ENCODE data around the gene C19orf25.

Gene C19orf25

GRCh38 chr19:1490311-1491113 lies 11.5 kb upstream of the C19orf25 start, which contains the start of gene PCSK4:
TSS of gene PCSK4 (minus strand) at chr19:1490350. CDS start at chr19:1490346, 4 bp downstream.
- TF ChIP-seq SNAI2 (CRISPR knock-in tag; IDR thresholded peaks at IDR 0.05) (no peak), ISL1 (CRISPR knock-in tag; IDR thresholded peaks at IDR 0.05) (no peak), BACH2 (CRISPR knock-in tag; IDR thresholded peaks at IDR 0.05; ENCODE audit: borderline replicate concordance) (no peak), ARNTL (CRISPR knock-in tag; IDR thresholded peaks at IDR 0.05; ENCODE audit: borderline replicate concordance, low read depth) (no peak), CREB5 (CRISPR knock-in tag; IDR thresholded peaks at IDR 0.05; ENCODE audit: low read depth) (no peak), CSDC2 (CRISPR knock-in tag; IDR thresholded peaks at IDR 0.05) (no peak), ESRRG (CRISPR knock-in tag; IDR thresholded peaks at IDR 0.05) (no peak), ZC3H10 (CRISPR knock-in tag; IDR thresholded peaks at IDR 0.05) (no peak), ZNF565 (CRISPR knock-in tag; conservative IDR thresholded peaks at IDR 0.05; ENCODE audit: low read depth) (no peak), PPARA (CRISPR knock-in tag; IDR thresholded peaks at IDR 0.05; ENCODE audit: borderline replicate concordance) (no peak)
- peak; percentile 94 for ATAC-seq

- TF ChIP-seq ZNF70 (CRISPR knock-in tag; IDR thresholded peaks at IDR 0.05): no peak
- ATAC-seq: no peak
Measured at GRCh38 chr19:1489463-1490310, 10.7 kb upstream of the C19orf25 start.

GRCh38 chr19:1488282-1488601 lies 9.2 kb upstream of the C19orf25 start:
- TF ChIP-seq TCF4 (CRISPR knock-in tag; IDR thresholded peaks at IDR 0.05; ENCODE audit: borderline replicate concordance) (no peak), ESRRG (CRISPR knock-in tag; IDR thresholded peaks at IDR 0.05) (no peak), TSHZ2 (CRISPR knock-in tag; IDR thresholded peaks at IDR 0.05) (no peak), ZFP30 (CRISPR knock-in tag; IDR thresholded peaks at IDR 0.05) (no peak), PPARA (CRISPR knock-in tag; IDR thresholded peaks at IDR 0.05; ENCODE audit: borderline replicate concordance) (no peak), ZNF565 (CRISPR knock-in tag; conservative IDR thresholded peaks at IDR 0.05; ENCODE audit: low read depth) (no peak), CSDC2 (CRISPR knock-in tag; IDR thresholded peaks at IDR 0.05) (no peak), SNAI2 (CRISPR knock-in tag; IDR thresholded peaks at IDR 0.05) (no peak), CSRNP3 (CRISPR knock-in tag; IDR thresholded peaks at IDR 0.05) (no peak), CREB5 (CRISPR knock-in tag; IDR thresholded peaks at IDR 0.05; ENCODE audit: low read depth) (no peak), ZNF70 (CRISPR knock-in tag; IDR thresholded peaks at IDR 0.05) (no peak), ISL1 (CRISPR knock-in tag; IDR thresholded peaks at IDR 0.05) (no peak), TOX (CRISPR knock-in tag; IDR thresholded peaks at IDR 0.05; ENCODE audit: borderline replicate concordance) (no peak), ZC3H10 (CRISPR knock-in tag; IDR thresholded peaks at IDR 0.05) (no peak), BACH2 (CRISPR knock-in tag; IDR thresholded peaks at IDR 0.05; ENCODE audit: borderline replicate concordance) (no peak)

GRCh38 chr19:1487576-1488281 lies 8.7 kb upstream of the C19orf25 start:
- ATAC-seq: no peak
- TF ChIP-seq TOX (CRISPR knock-in tag; IDR thresholded peaks at IDR 0.05; ENCODE audit: borderline replicate concordance) (no peak), BACH2 (CRISPR knock-in tag; IDR thresholded peaks at IDR 0.05; ENCODE audit: borderline replicate concordance) (no peak), PATZ1 (CRISPR knock-in tag; IDR thresholded peaks at IDR 0.05; ENCODE audit: borderline replicate concordance) (no peak), ESRRG (CRISPR knock-in tag; IDR thresholded peaks at IDR 0.05) (no peak), ISL1 (CRISPR knock-in tag; IDR thresholded peaks at IDR 0.05) (no peak), POU6F1 (CRISPR knock-in tag; IDR thresholded peaks at IDR 0.05; ENCODE audit: borderline replicate concordance, low read depth) (no peak), ARNTL (CRISPR knock-in tag; IDR thresholded peaks at IDR 0.05; ENCODE audit: borderline replicate concordance, low read depth) (no peak), SNAI2 (CRISPR knock-in tag; IDR thresholded peaks at IDR 0.05) (no peak)

More at GRCh38 chr19:1488282-1488601, 9.2 kb upstream of the C19orf25 start:
- ATAC-seq: no peak

All from SK-N-SH treated with all-trans-retinoic acid at 6 μM for 48 hours (cell line).